ENCODE results near the gene LDAH. TPM values are rescaled to one million over a fixed set of nuclear protein-coding genes. Genes with fewer than 3 reads are reported as not detected.

Gene LDAH
- polyA plus RNA-seq, 1 experiment, result 31.4 TPM

- TF ChIP-seq CTCF (IDR thresholded peaks at IDR 0.05; ENCODE audit: low read depth, low read length), result no peak
- H3K27me3 ChIP-seq (ENCODE audit: control insufficient read depth, insufficient read depth, low read length), result peaks cover 90% of the 10 kb centered on the region
- no peak overlapping the region for H3K27ac ChIP-seq (ENCODE audit: low read depth, low read length)
- ChIA-PET POLR2A (no interaction called here), CTCF (interaction anchor here (0.5 to 6.0 kb wide), 6 partner anchors 11 to 298 kb away, joined by 3 to 302 read pairs (median 6); no protein-coding TSS in a partner anchor)
- H3K9me3 ChIP-seq (ENCODE audit: control insufficient read depth, insufficient read depth, low read length), result no peaks in the 10 kb centered on the region; the same call in 1 of the 2 replicates
- DNase-seq (ENCODE audit: low read depth, low spot score), result no peak
- H3K4me3 ChIP-seq (ENCODE audit: low read depth, low read length), result no peak overlapping the region
Observed at GRCh38 chr2:20665243-20666004, 157.5 kb downstream of the LDAH start.

GRCh38 chr2:20664431-20665242, 158.3 kb downstream of the LDAH start:
- no peaks in the 10 kb centered on the region; the same call in 1 of the 2 replicates for H3K9me3 ChIP-seq (ENCODE audit: control insufficient read depth, insufficient read depth, low read length)
- no peak overlapping the region for H3K27ac ChIP-seq (ENCODE audit: low read depth, low read length)
- ChIA-PET CTCF (interaction anchor here (0.5 to 6.0 kb wide), 3 partner anchors 13 to 298 kb away, joined by 5 to 302 read pairs (median 7); no protein-coding TSS in a partner anchor), POLR2A (no interaction called here)
- DNase-seq (ENCODE audit: low read depth, low spot score), result no peak
- no peak overlapping the region for H3K4me3 ChIP-seq (ENCODE audit: low read depth, low read length)
- TF ChIP-seq CTCF (IDR thresholded peaks at IDR 0.05; ENCODE audit: low read depth, low read length), result no peak
- peaks cover 88% of the 10 kb centered on the region for H3K27me3 ChIP-seq (ENCODE audit: control insufficient read depth, insufficient read depth, low read length)

GRCh38 chr2:20664071-20664390, 158.9 kb downstream of the LDAH start:
- POLR2A ChIA-PET, result no interaction called here
- CTCF ChIA-PET, result interaction anchor here (6.0 kb wide), 1 partner anchor 299 kb away, joined by 302 read pairs; no protein-coding TSS in a partner anchor
- no peak for TF ChIP-seq CTCF (IDR thresholded peaks at IDR 0.05; ENCODE audit: low read depth, low read length)
- H3K9me3 ChIP-seq (ENCODE audit: control insufficient read depth, insufficient read depth, low read length), result no peaks in the 10 kb centered on the region; the same call in 1 of the 2 replicates
- H3K27ac ChIP-seq (ENCODE audit: low read depth, low read length), result no peak overlapping the region
- H3K27me3 ChIP-seq (ENCODE audit: control insufficient read depth, insufficient read depth, low read length), result peaks cover 82% of the 10 kb centered on the region
- DNase-seq (ENCODE audit: low read depth, low spot score), result no peak
- H3K4me3 ChIP-seq (ENCODE audit: low read depth, low read length), result no peak overlapping the region

GRCh38 chr2:20663196-20664070, 159.5 kb downstream of the LDAH start:
- ChIA-PET POLR2A (interaction anchor here (0.6 kb wide), 1 partner anchor 368 kb away, joined by 5 read pairs; no protein-coding TSS in a partner anchor), CTCF (interaction anchor here (6.0 kb wide), 1 partner anchor 300 kb away, joined by 302 read pairs; no protein-coding TSS in a partner anchor)
- Histone ChIP-seq H3K9me3 (ENCODE audit: control insufficient read depth, insufficient read depth, low read length) (no peaks in the 10 kb centered on the region; the same call in 1 of the 2 replicates), H3K4me3 (ENCODE audit: low read depth, low read length) (no peak overlapping the region), H3K27ac (ENCODE audit: low read depth, low read length) (no peak overlapping the region), H3K27me3 (ENCODE audit: control insufficient read depth, insufficient read depth, low read length) (peaks cover 76% of the 10 kb centered on the region)
- DNase-seq (ENCODE audit: low read depth, low spot score), result no peak
- no peak for TF ChIP-seq CTCF (IDR thresholded peaks at IDR 0.05; ENCODE audit: low read depth, low read length)
